Uterus (tissue), 4 donors: Measurements from ENCODE around the gene TMEM131. TPM values are rescaled to one million over a fixed set of nuclear protein-coding genes. Genes with fewer than 3 reads are reported as not detected.

Experiments
- DNase-seq, 2 donors: peaks; one replicate each; pipeline ENCODE4 v3.0.0-alpha.2; 2019 to 2020
- H3K27ac ChIP-seq, 2 donors: fragments of 200-600 bp; sonication (generic); 1 replicate in 1 of 2; 2 replicates in 1 of 2; pipeline ENCODE4 v1.5.1; 2016 to 2018
- H3K27me3 ChIP-seq, 2 donors: fragments of 200-600 bp; sonication (generic); one replicate each; pipeline ENCODE4 v1.5.1; 2018 to 2019; ENCODE audit warnings: control low read depth in 1 of 2
- H3K36me3 ChIP-seq, 2 donors: fragments of 200-600 bp; sonication (generic); one replicate each; pipeline ENCODE4 v1.5.1; 2019; ENCODE audit warnings: control low read depth in 1 of 2
- H3K4me1 ChIP-seq, 2 donors: fragments of 200-600 bp; sonication (generic); one replicate each; pipeline ENCODE4 v1.5.1; 2018 to 2019; ENCODE audit warnings: control low read depth in 1 of 2
- H3K4me3 ChIP-seq, 2 donors: fragments of 200-600 bp; sonication (generic); 1 replicate in 1 of 2; 2 replicates in 1 of 2; pipeline ENCODE4 v1.5.1; 2018 to 2019; ENCODE audit warnings: mild to moderate bottlenecking in 1 of 2
- H3K9me3 ChIP-seq, 2 donors: fragments of 200-600 bp; sonication (generic); one replicate each; pipeline ENCODE4 v1.5.1; 2019; ENCODE audit warnings: control low read depth in 1 of 2
- CTCF ChIP-seq, 4 experiments: fragments of 200-600 bp in 2 of 4; fragments of 450-650 bp in 2 of 4; sonication (generic) in 2 of 4; IDR thresholded peaks; one replicate each; pipeline ENCODE4 v1.5.1; 2016 to 2019; ENCODE audit warnings: antibody characterized with exemption in 4 of 4, mild to moderate bottlenecking in 2 of 4, moderate library complexity in 1 of 4
- POLR2A ChIP-seq, 2 donors: fragments of 450-650 bp; IDR thresholded peaks; one replicate each; pipeline ENCODE4 v1.6.1; 2016; ENCODE audit warnings: antibody characterized with exemption in 2 of 2, mild to moderate bottlenecking in 1 of 2, moderate library complexity in 1 of 2
- intact Hi-C: fragments of 100-400 bp; cut with DNase I; formaldehyde crosslinking; loops from one replicate; pipeline ENCODE4 v1.15.1; 2023; ENCODE audit warnings: low total_unique reads
- total RNA-seq, 4 donors: library from RNA; depleted of rRNA in 3 of 4; stranded (reverse); fragments of >200 nt in 3 of 4; gene quantifications; one replicate each; pipeline versions ENCODE4 v1.1.0 to v1.2.4, GENCODE V29; 2014 to 2023
- donor health status: DM: yes; HTN: yes; CAD: no.

Gene TMEM131
- total RNA-seq, 4 donors from 2014 or later = 14.1 to 62.4 (median 35.4) TPM

GRCh38 chr2:97731274-97732020 is 264.3 kb downstream of the TMEM131 start:
- Histone ChIP-seq H3K4me1 (no peaks in the 10 kb centered on the region), H3K27me3 (no peaks in the 10 kb centered on the region), H3K27ac (no peak overlapping the region), H3K36me3 (no peaks in the 10 kb centered on the region), H3K4me3 (no peak overlapping the region), H3K9me3 (peaks cover 0 to 4% of the 10 kb centered on the region in 2 donors)
- no peak for TF ChIP-seq POLR2A (IDR thresholded peaks at IDR 0.05)
- no peak for TF ChIP-seq CTCF (IDR thresholded peaks at IDR 0.05)
- no peak for DNase-seq
- intact Hi-C loops = no loop called here

DNA sequence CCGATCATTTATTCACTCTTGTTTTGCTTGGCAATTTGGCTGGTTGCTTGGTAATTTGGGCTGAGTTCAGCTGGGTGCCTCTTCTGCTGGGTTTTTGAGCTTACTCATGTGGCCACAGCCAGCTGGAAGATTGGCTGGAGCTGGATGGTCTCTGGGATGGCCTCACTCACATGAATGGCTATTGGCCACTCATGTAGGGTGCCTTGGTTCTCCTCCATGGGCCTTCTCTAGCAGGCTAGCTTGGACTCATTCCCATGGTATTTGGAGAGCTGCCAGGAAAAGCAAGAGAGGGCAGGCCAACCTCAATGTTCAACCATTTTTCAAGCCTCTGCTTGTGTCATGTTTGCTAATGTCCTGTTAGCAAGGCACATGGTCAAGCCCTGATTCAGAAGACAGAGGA is 265.5 kb downstream of the TMEM131 start:
- TF ChIP-seq POLR2A (IDR thresholded peaks at IDR 0.05) (no peak), CTCF (IDR thresholded peaks at IDR 0.05) (no peak)

GRCh38 chr2:97728091-97728731 is 267.5 kb downstream of the TMEM131 start:
- H3K36me3 ChIP-seq = no peaks in the 10 kb centered on the region
- intact Hi-C loops = no loop called here
- no peaks in the 10 kb centered on the region for H3K4me1 ChIP-seq
- H3K27me3 ChIP-seq = no peaks in the 10 kb centered on the region
- TF ChIP-seq POLR2A (IDR thresholded peaks at IDR 0.05) (no peak), CTCF (IDR thresholded peaks at IDR 0.05) (no peak)
- H3K27ac ChIP-seq = no peak overlapping the region
- no peak for DNase-seq
- peaks cover 0 to 4% of the 10 kb centered on the region in 2 donors for H3K9me3 ChIP-seq
- H3K4me3 ChIP-seq = no peak overlapping the region

More for the DNA sequence above, 265.5 kb downstream of the TMEM131 start:
- intact Hi-C loops = no loop called here
- Histone ChIP-seq H3K9me3 (peaks cover 0 to 4% of the 10 kb centered on the region in 2 donors), H3K4me3 (no peak overlapping the region), H3K27ac (no peak overlapping the region), H3K36me3 (no peaks in the 10 kb centered on the region), H3K27me3 (no peaks in the 10 kb centered on the region), H3K4me1 (no peaks in the 10 kb centered on the region)
- no peak for DNase-seq

GRCh38 chr2:97727296-97727695 is 268.5 kb downstream of the TMEM131 start:
- Histone ChIP-seq H3K4me1 (no peaks in the 10 kb centered on the region), H3K27ac (no peak overlapping the region), H3K27me3 (no peaks in the 10 kb centered on the region), H3K4me3 (no peak overlapping the region), H3K36me3 (no peaks in the 10 kb centered on the region), H3K9me3 (peaks cover 0 to 4% of the 10 kb centered on the region in 2 donors)
- no peak for DNase-seq
- intact Hi-C loops = no loop called here
- no peak for TF ChIP-seq CTCF (IDR thresholded peaks at IDR 0.05)
- no peak for TF ChIP-seq POLR2A (IDR thresholded peaks at IDR 0.05)
